ENCODE data around the gene PARP12. TPM values are rescaled to one million over a fixed set of nuclear protein-coding genes. Genes with fewer than 3 reads are reported as not detected.
A peak's percentile ranks its signal among the peaks of the same experiment; 100 is the strongest.

The PARP12 gene
- total and polyA plus RNA-seq, 12 donors = 6.7 to 48.3 (median 13.1) TPM

DNA sequence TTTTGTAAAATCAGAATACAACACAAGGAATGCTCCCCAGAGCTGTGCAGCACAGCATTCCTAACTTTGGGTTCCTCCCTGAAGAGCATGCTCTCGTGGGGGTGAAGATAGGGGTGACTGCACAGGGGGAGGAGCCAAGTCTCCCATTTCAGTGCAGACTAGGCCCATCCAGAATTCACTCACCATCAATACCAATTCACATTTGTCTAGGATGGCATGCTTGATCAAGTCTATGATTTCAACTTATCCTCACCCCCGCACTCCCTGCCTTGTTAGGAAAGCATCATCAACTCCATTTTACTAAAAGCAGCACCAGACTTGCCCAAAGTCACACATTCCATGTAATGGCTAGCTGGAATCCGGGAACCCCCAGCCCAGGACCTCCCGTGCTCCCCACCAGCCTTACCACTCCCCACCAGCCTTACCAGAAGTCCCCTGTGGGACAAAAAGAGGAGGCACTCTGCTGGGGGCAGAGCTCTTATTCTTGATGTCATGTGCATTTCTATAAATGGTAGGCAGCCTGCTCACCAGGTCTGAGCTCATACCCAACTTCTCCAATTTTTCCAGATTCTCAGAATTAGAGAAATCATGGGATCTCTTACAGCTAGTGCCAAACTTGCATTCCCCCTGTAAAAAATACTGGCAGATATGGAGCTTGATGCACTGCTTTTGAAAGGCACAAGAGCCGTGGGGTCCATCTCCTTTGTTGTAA, 6.2 kb downstream of the PARP12 start:
- TF ChIP-seq, protein P1, sequence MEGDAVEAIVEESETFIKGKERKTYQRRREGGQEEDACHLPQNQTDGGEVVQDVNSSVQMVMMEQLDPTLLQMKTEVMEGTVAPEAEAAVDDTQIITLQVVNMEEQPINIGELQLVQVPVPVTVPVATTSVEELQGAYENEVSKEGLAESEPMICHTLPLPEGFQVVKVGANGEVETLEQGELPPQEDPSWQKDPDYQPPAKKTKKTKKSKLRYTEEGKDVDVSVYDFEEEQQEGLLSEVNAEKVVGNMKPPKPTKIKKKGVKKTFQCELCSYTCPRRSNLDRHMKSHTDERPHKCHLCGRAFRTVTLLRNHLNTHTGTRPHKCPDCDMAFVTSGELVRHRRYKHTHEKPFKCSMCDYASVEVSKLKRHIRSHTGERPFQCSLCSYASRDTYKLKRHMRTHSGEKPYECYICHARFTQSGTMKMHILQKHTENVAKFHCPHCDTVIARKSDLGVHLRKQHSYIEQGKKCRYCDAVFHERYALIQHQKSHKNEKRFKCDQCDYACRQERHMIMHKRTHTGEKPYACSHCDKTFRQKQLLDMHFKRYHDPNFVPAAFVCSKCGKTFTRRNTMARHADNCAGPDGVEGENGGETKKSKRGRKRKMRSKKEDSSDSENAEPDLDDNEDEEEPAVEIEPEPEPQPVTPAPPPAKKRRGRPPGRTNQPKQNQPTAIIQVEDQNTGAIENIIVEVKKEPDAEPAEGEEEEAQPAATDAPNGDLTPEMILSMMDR (IDR thresholded peaks at IDR 0.05) = no peak
- H3K4me3 ChIP-seq = no peak overlapping the region
- H3K9me3 ChIP-seq = no peaks in the 10 kb centered on the region
- 91 to 92% methylated on average over 5 of the region's 5 CpGs for WGBS, 2 donors
- H3K4me1 ChIP-seq = peaks cover 10 to 73% (median 32%) of the 10 kb centered on the region in 9 donors
- no peaks in the 10 kb centered on the region for H3K27me3 ChIP-seq
- intact Hi-C loops (cut with DNase I) = no loop called here
- ATAC-seq (no peak), DNase-seq (no peak)
- H3K27ac ChIP-seq = peak overlapping the region in 1 of 10 donors; percentile 57
- peaks cover 0 to 63% (median 11%) of the 10 kb centered on the region in 9 donors for H3K36me3 ChIP-seq

DNA sequence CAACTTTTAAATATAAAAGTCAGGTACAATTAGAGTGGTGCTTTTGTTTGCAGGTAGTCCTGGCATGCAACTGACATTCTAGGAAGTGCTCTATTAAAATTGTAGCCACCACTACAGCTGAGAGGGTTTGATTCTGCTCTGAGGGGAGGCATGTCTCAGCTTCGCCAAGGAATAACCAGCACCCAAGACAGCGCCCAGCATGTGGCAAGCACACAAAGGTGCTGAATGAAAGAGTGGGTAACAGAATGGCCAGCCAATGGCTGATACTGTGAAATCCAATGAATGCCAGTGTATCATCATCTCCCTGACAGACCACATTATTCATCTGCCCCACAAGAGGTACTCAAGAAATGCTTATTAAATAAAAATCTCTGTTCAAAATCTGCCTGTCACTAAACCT, 6.9 kb downstream of the PARP12 start:
- DNase-seq = no peak
- H3K4me3 ChIP-seq = no peak overlapping the region
- no peaks in the 10 kb centered on the region for H3K27me3 ChIP-seq
- ATAC-seq = no peak
- H3K27ac ChIP-seq = no peak overlapping the region
- no peaks in the 10 kb centered on the region for H3K9me3 ChIP-seq
- intact Hi-C loops (cut with DNase I) = no loop called here
- WGBS, 2 donors = 93 to 100% methylated on average over 2 of the region's 2 CpGs
- peaks cover 0 to 68% (median 11%) of the 10 kb centered on the region in 9 donors for H3K36me3 ChIP-seq
- peaks cover 10 to 70% (median 25%) of the 10 kb centered on the region in 9 donors for H3K4me1 ChIP-seq
- TF ChIP-seq, protein P1 (IDR thresholded peaks at IDR 0.05) = no peak

DNA sequence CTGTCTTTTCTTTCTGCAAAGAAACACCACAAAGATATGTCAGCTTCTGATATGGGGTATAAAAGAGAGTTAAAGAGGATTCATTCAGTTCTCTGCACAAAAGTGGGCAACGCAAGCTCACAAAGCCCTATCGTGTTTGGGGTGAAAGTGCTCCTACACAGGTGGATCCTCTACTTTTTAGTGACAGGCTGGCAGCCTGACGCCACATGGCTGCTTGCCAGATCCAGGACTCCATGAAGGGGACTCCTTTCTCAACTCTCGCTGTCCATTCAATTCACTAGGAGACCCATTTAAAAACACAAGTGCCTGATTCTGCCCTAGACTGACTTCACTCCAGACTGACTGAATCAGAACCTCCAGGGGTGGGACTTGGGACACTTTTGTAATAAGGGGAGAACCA, 8.0 kb downstream of the PARP12 start:
- Histone ChIP-seq H3K4me3 (no peak overlapping the region), H3K36me3 (peaks cover 0 to 73% (median 11%) of the 10 kb centered on the region in 9 donors), H3K27me3 (no peaks in the 10 kb centered on the region), H3K9me3 (no peaks in the 10 kb centered on the region), H3K4me1 (peaks cover 6 to 70% (median 18%) of the 10 kb centered on the region in 9 donors), H3K27ac (peak overlapping the region in 1 of 10 donors; percentile 32)
- DNase-seq (no peak), ATAC-seq (no peak)
- 74 to 84% methylated on average over 4 of the region's 4 CpGs for whole genome bisulfite sequencing, 2 donors
- TF ChIP-seq, protein P1 (IDR thresholded peaks at IDR 0.05) = no peak
- intact Hi-C loops (cut with DNase I) = no loop called here

DNA sequence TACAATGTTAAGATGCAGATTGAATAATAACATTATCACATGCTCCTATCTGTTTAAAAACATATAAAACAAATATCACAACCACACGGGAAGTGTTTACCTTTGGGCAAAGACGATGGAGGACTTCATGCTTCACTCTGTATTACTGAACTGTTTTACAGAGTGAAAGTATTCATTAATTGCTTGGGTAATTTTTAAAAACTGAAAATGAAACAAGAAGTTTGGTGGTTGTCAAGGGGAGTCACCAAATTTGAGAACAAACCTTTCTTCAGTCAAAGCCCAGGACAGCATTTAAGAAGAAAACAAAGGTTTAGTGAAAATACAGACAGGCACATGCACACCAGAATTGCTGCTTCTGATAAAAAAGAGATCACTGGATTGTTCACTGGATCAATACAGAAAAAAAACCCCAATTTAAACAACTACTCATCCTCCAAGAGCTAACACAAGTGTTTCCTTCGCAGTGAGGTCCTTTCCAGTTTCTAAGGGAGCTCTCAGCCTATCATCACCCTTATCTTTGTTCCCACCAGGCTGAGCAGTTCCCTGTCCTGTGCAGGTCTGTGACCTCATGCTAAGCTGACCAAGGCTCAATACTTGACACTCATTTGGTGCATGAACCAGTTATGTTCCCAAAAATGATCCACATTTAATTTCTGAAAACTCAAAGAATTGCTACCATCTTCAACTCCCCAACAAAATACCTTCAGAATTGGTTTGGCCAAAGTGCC, 8.8 kb downstream of the PARP12 start:
- H3K4me1 ChIP-seq = peaks cover under 1 to 70% (median 21%) of the 10 kb centered on the region in 9 donors
- intact Hi-C loops (cut with DNase I) = no loop called here
- no peak overlapping the region for H3K4me3 ChIP-seq
- no peaks in the 10 kb centered on the region for H3K27me3 ChIP-seq
- DNase-seq (no peak), ATAC-seq (no peak)
- H3K9me3 ChIP-seq = no peaks in the 10 kb centered on the region
- peaks cover 0 to 73% (median 11%) of the 10 kb centered on the region in 9 donors for H3K36me3 ChIP-seq
- TF ChIP-seq, protein P1 (IDR thresholded peaks at IDR 0.05) = no peak
- peak overlapping the region in 1 of 10 donors; percentile 32 for H3K27ac ChIP-seq
- 67 to 79% methylated on average over 3 of the region's 3 CpGs for WGBS, 2 donors

All from heart right ventricle (tissue), 16 donors.